Measurements from ENCODE around the gene KLRF2. TPM values are rescaled to one million over a fixed set of nuclear protein-coding genes. Genes with fewer than 3 reads are reported as not detected.

KLRF2 gene
- total RNA-seq = not detected in 2 replicates

GRCh38 chr12:9881246-9881645 lies at the start of gene KLRF2:
Gene KLRF2 (plus strand): TSS chr12:9881489. CDS start chr12:9881596, 107 bp downstream.
- DNase-seq (ENCODE audit: low read depth) = no peak
- no peak within 1 kb of the TSS for H3K4me3 ChIP-seq (ENCODE audit: low read depth, low read length)
- no peak for TF ChIP-seq CTCF (conservative IDR thresholded peaks at IDR 0.05; ENCODE audit: low read depth, low read length)

- no peak for DNase-seq (ENCODE audit: low read depth)
- no peak for TF ChIP-seq CTCF (conservative IDR thresholded peaks at IDR 0.05; ENCODE audit: low read depth, low read length)
- no peak overlapping the region for H3K4me3 ChIP-seq (ENCODE audit: low read depth, low read length)
These were observed 49.6 kb upstream of the KLRF2 start for GRCh38 chr12:9831720-9832119.

GRCh38 chr12:9843407-9843806 lies 37.9 kb upstream of the KLRF2 start:
- no peak for DNase-seq (ENCODE audit: low read depth)
- no peak for TF ChIP-seq CTCF (conservative IDR thresholded peaks at IDR 0.05; ENCODE audit: low read depth, low read length)
- no peak overlapping the region for H3K4me3 ChIP-seq (ENCODE audit: low read depth, low read length)

GRCh38 chr12:9848899-9849298 lies 32.4 kb upstream of the KLRF2 start:
- DNase-seq (ENCODE audit: low read depth) = no peak
- H3K4me3 ChIP-seq (ENCODE audit: low read depth, low read length) = no peak overlapping the region
- no peak for TF ChIP-seq CTCF (conservative IDR thresholded peaks at IDR 0.05; ENCODE audit: low read depth, low read length)

- H3K4me3 ChIP-seq (ENCODE audit: low read depth, low read length) = no peak overlapping the region
- no peak for DNase-seq (ENCODE audit: low read depth)
- TF ChIP-seq CTCF (conservative IDR thresholded peaks at IDR 0.05; ENCODE audit: low read depth, low read length) = no peak
These were observed 30.2 kb upstream of the KLRF2 start for GRCh38 chr12:9851050-9851449.

- DNase-seq (ENCODE audit: low read depth) = no peak
- H3K4me3 ChIP-seq (ENCODE audit: low read depth, low read length) = no peak overlapping the region
- TF ChIP-seq CTCF (conservative IDR thresholded peaks at IDR 0.05; ENCODE audit: low read depth, low read length) = no peak
These were observed 29.4 kb upstream of the KLRF2 start for GRCh38 chr12:9851927-9852326.

GRCh38 chr12:9856151-9856550 lies 25.1 kb upstream of the KLRF2 start:
- no peak for DNase-seq (ENCODE audit: low read depth)
- TF ChIP-seq CTCF (conservative IDR thresholded peaks at IDR 0.05; ENCODE audit: low read depth, low read length) = no peak
- H3K4me3 ChIP-seq (ENCODE audit: low read depth, low read length) = no peak overlapping the region

Data from epithelial cell of proximal tubule (primary cell).